Transverse colon (tissue), 4 donors: ENCODE data around the gene CYP4F12.

Experiments
- POLR2AphosphoS5 ChIP-seq, 3 donors: sonication (generic); formaldehyde crosslinking; IDR thresholded peaks; one replicate each; pipeline ENCODE4 v1.6.1; 2016; ENCODE audit warnings: antibody characterized with exemption in 3 of 3
- TF ChIP-seq, protein P1 (sequence below), 5 experiments: fragments of 200-600 bp in 3 of 5; fragments of 450-650 bp in 2 of 5; sonication (generic) in 3 of 5; IDR thresholded peaks; 1 replicate in 2 of 5; 2 replicates in 3 of 5; pipeline ENCODE4 v1.5.1; 2016 to 2017; ENCODE audit warnings: antibody characterized with exemption in 5 of 5, inconsistent platforms in 3 of 5, mild to moderate bottlenecking in 2 of 5, moderate library complexity in 1 of 5

- TF ChIP-seq, protein P1, sequence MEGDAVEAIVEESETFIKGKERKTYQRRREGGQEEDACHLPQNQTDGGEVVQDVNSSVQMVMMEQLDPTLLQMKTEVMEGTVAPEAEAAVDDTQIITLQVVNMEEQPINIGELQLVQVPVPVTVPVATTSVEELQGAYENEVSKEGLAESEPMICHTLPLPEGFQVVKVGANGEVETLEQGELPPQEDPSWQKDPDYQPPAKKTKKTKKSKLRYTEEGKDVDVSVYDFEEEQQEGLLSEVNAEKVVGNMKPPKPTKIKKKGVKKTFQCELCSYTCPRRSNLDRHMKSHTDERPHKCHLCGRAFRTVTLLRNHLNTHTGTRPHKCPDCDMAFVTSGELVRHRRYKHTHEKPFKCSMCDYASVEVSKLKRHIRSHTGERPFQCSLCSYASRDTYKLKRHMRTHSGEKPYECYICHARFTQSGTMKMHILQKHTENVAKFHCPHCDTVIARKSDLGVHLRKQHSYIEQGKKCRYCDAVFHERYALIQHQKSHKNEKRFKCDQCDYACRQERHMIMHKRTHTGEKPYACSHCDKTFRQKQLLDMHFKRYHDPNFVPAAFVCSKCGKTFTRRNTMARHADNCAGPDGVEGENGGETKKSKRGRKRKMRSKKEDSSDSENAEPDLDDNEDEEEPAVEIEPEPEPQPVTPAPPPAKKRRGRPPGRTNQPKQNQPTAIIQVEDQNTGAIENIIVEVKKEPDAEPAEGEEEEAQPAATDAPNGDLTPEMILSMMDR (IDR thresholded peaks at IDR 0.05): no peak
- TF ChIP-seq POLR2AphosphoS5 (IDR thresholded peaks at IDR 0.05): no peak
These were observed 44.5 kb upstream of the CYP4F12 start for GRCh38 chr19:15628236-15629002.
